Sigmoid colon (tissue), 7 donors: ENCODE data around the gene ITPR2. TPM values are rescaled to one million over a fixed set of nuclear protein-coding genes. Genes with fewer than 3 reads are reported as not detected.

Source experiments
- DNase-seq: peaks from one replicate; pipeline ENCODE4 v3.0.0-alpha.2; 2019
- H3K27ac ChIP-seq, 4 donors: fragments of 200-600 bp; sonication (generic); one replicate each; pipeline ENCODE4 v1.5.1; 2016 to 2019; ENCODE audit warnings: mild to moderate bottlenecking in 1 of 4
- H3K27me3 ChIP-seq, 3 donors: fragments of 200-600 bp; sonication (generic); one replicate each; pipeline ENCODE4 v1.5.1; 2019; ENCODE audit warnings: mild to moderate bottlenecking in 1 of 3
- H3K36me3 ChIP-seq, 4 donors: fragments of 200-600 bp; sonication (generic); one replicate each; pipeline ENCODE4 v1.5.1; 2016 to 2019
- H3K4me1 ChIP-seq, 4 donors: fragments of 200-600 bp; sonication (generic); one replicate each; pipeline ENCODE4 v1.5.1; 2017 to 2019
- H3K4me3 ChIP-seq, 4 donors: fragments of 200-600 bp; sonication (generic); one replicate each; pipeline ENCODE4 v1.5.1; 2017 to 2019; ENCODE audit warnings: mild to moderate bottlenecking in 2 of 4, moderate library complexity in 1 of 4
- H3K9me3 ChIP-seq, 4 donors: fragments of 200-600 bp in 3 of 4; sonication (generic) in 3 of 4; one replicate each; pipeline versions ENCODE4 v1.5.1 to v1.6.1; 2013 to 2019
- EP300 ChIP-seq, 4 donors: sonication (generic); formaldehyde crosslinking; IDR thresholded peaks; one replicate each; pipeline ENCODE4 v1.6.1; 2017; ENCODE audit warnings: antibody characterized with exemption in 4 of 4
- POLR2A ChIP-seq, 2 donors: fragments of 450-650 bp; IDR thresholded peaks; one replicate each; pipeline ENCODE4 v1.6.1; 2016; ENCODE audit warnings: antibody characterized with exemption in 2 of 2, mild to moderate bottlenecking in 2 of 2, moderate library complexity in 2 of 2
- POLR2AphosphoS5 ChIP-seq, 4 donors: sonication (generic); formaldehyde crosslinking; IDR thresholded peaks; one replicate each; pipeline ENCODE4 v1.6.1; 2017; ENCODE audit warnings: antibody characterized with exemption in 4 of 4
- WGBS, 2 donors: extraction: QIAGEN DNeasy Blood & Tissue Kit; methylation state at CpG; one replicate each; pipeline ENCODE4 v1.1.7; 2013; 5-methylcytosine and 5-hydroxymethylcytosine counted together
- intact Hi-C: fragments of 100-400 bp; cut with DNase I; formaldehyde crosslinking; loops from one replicate; pipeline ENCODE4 v1.15.1; 2023
- polyA plus RNA-seq, 3 donors: library from polyadenylated mRNA; stranded (reverse); fragments of 200-250 nt; gene quantifications; one replicate each; pipeline ENCODE4 v1.2.3, GENCODE V29; 2013
- total RNA-seq, 4 donors: library from RNA; depleted of rRNA; stranded (reverse); fragments of >200 nt; gene quantifications; one replicate each; pipeline ENCODE4 v1.1.0, GENCODE V29; 2016
- TF ChIP-seq, protein P1 (sequence below), 4 experiments: fragments of 450-650 bp in 3 of 4; fragments of 200-600 bp in 1 of 4; IDR thresholded peaks; one replicate each; pipeline ENCODE4 v1.5.1; 2016 to 2019; ENCODE audit warnings: antibody characterized with exemption in 4 of 4, mild to moderate bottlenecking in 3 of 4, moderate library complexity in 2 of 4
- donor health status: healthy with polysubstance abuse.
- donor health status: Bipolar disorder and iron deficiency.
- donor health status: healthy.

The ITPR2 gene
- total and polyA plus RNA-seq, 7 donors: 1.4 to 78.1 (median 58.9) TPM

DNA sequence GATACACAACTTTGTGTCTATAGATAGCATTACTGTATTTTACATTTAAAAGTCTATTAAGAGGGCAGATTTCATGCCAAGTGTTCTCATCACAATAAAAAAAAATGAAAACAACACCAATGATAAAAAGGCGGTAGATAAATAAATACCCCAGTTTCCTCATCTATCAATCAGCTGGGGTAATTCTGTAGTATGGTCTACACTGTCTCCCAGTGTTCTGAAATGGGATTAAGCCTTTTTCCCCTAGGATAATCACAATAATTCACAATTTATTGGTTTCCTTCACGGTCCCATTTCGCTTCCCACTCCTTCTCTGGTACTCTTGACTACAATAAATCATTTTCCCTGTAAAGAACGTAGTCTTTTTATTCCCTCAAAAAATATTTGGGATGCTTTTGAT, 523.4 kb downstream of the ITPR2 start:
- Histone ChIP-seq H3K27me3 (no peaks in the 10 kb centered on the region), H3K36me3 (no peaks in the 10 kb centered on the region), H3K27ac (no peak overlapping the region), H3K9me3 (no peaks in the 10 kb centered on the region), H3K4me1 (no peaks in the 10 kb centered on the region), H3K4me3 (no peak overlapping the region)
- no peak for DNase-seq
- TF ChIP-seq EP300 (IDR thresholded peaks at IDR 0.05) (no peak), POLR2AphosphoS5 (IDR thresholded peaks at IDR 0.05) (no peak), POLR2A (IDR thresholded peaks at IDR 0.05) (no peak)
- TF ChIP-seq, protein P1, sequence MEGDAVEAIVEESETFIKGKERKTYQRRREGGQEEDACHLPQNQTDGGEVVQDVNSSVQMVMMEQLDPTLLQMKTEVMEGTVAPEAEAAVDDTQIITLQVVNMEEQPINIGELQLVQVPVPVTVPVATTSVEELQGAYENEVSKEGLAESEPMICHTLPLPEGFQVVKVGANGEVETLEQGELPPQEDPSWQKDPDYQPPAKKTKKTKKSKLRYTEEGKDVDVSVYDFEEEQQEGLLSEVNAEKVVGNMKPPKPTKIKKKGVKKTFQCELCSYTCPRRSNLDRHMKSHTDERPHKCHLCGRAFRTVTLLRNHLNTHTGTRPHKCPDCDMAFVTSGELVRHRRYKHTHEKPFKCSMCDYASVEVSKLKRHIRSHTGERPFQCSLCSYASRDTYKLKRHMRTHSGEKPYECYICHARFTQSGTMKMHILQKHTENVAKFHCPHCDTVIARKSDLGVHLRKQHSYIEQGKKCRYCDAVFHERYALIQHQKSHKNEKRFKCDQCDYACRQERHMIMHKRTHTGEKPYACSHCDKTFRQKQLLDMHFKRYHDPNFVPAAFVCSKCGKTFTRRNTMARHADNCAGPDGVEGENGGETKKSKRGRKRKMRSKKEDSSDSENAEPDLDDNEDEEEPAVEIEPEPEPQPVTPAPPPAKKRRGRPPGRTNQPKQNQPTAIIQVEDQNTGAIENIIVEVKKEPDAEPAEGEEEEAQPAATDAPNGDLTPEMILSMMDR (IDR thresholded peaks at IDR 0.05): no peak
- WGBS, 2 donors: 31 to 58% methylated on average over 4 of the region's 4 CpGs
- intact Hi-C loops: no loop called here

DNA sequence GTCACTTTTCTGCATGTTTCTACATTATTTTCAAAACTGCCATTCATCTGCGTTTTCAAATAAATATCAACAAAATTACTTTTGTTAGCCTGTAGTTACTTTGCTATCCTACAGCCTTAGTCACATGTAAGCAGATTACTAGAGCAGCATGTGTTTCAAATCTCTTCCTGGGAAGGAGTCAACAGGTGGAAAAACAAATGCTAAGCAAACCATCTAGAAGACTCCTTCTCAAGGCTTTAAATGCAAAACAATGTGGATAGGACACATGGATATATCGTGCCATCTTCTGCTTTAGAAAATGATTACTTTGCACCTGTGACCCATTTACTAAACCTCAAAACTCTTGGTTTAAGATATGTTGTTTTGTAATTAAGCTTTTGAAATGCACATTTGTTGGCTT, 528.7 kb downstream of the ITPR2 start:
- DNase-seq: no peak
- 85 to 96% methylated on average over 2 of the region's 2 CpGs for WGBS, 2 donors
- no peaks in the 10 kb centered on the region for H3K9me3 ChIP-seq
- H3K36me3 ChIP-seq: no peaks in the 10 kb centered on the region
- no peak overlapping the region for H3K4me3 ChIP-seq
- H3K4me1 ChIP-seq: peaks cover 0 to 6% (median 1%) of the 10 kb centered on the region in 4 donors
- intact Hi-C loops: no loop called here
- H3K27me3 ChIP-seq: no peaks in the 10 kb centered on the region
- no peak for TF ChIP-seq EP300 (IDR thresholded peaks at IDR 0.05)
- no peak for TF ChIP-seq POLR2A (IDR thresholded peaks at IDR 0.05)
- no peak for TF ChIP-seq POLR2AphosphoS5 (IDR thresholded peaks at IDR 0.05)
- TF ChIP-seq, protein P1 (IDR thresholded peaks at IDR 0.05): no peak
- H3K27ac ChIP-seq: no peak overlapping the region

DNA sequence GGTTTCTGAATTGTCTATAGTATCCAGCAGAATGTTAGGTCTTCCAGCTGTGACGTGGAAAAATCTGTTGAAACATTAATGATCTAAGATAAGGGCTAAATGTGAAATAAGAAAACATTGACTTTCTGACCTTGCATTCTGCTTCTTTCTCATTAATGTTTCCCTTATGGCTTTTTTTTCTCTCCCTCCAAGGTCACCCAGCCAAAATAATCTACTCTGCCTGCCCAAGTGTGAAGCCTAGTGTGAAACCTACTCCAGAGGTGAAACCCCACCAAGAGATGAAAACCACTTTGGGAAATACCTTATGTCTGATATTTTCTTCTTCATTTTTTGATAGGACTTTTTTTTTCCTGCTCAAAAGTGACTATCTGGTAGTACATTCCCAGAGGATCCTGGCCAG, 529.6 kb downstream of the ITPR2 start:
- Histone ChIP-seq H3K4me3 (no peak overlapping the region), H3K27me3 (no peaks in the 10 kb centered on the region), H3K36me3 (no peaks in the 10 kb centered on the region), H3K27ac (no peak overlapping the region), H3K4me1 (peaks cover 0 to 12% (median 6%) of the 10 kb centered on the region in 4 donors), H3K9me3 (no peaks in the 10 kb centered on the region)
- TF ChIP-seq EP300 (IDR thresholded peaks at IDR 0.05) (no peak), POLR2AphosphoS5 (IDR thresholded peaks at IDR 0.05) (no peak), POLR2A (IDR thresholded peaks at IDR 0.05) (no peak)
- TF ChIP-seq, protein P1 (IDR thresholded peaks at IDR 0.05): no peak
- WGBS, 2 donors: 93 to 94% methylated on average over 1 of the region's 1 CpG
- intact Hi-C loops: no loop called here
- no peak for DNase-seq

DNA sequence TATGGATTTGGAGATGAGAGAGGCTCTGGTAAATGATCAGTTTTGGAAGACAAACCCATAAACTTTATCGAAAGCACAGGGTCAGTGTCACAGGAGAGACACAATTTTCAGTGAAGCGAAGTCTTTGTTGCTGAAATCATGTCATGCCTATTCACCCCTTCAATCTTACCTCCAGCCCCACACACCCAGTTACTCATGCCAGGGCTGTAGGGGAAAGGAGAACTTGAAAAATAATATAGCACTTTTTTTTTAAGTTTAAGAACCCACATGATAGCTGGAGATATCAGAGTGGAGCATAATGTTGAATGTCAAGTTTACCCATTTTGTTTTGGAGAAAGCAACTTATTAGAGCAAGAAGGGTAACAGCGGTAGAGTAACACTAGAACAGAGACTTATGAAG, 530.2 kb downstream of the ITPR2 start:
- TF ChIP-seq POLR2AphosphoS5 (IDR thresholded peaks at IDR 0.05): no peak
- no peak overlapping the region for H3K27ac ChIP-seq
- no peaks in the 10 kb centered on the region for H3K27me3 ChIP-seq
- no peaks in the 10 kb centered on the region for H3K9me3 ChIP-seq
- H3K36me3 ChIP-seq: no peaks in the 10 kb centered on the region
- intact Hi-C loops: no loop called here
- WGBS, 2 donors: 97 to 98% methylated on average over 3 of the region's 3 CpGs
- peaks cover 0 to 14% (median 9%) of the 10 kb centered on the region in 4 donors for H3K4me1 ChIP-seq
- DNase-seq: no peak
- H3K4me3 ChIP-seq: no peak overlapping the region

DNA sequence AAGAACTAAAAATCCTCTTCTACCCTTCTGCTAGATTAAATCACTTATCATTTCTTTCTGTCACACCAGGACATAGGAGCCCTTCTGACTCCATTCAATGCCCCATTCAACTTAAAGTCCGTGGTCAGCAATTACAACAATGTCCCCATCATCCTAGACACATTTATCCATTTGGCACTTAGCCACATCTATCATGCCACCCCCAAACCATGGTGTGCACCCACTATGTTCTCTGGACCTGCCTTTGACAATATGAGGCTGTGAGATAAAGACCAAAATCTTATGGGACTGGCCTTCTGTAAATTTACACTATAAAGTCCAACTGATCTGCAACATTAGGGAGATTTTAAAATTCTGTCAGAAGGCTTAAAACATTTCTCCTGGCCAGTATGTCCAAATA, 533.2 kb downstream of the ITPR2 start:
- TF ChIP-seq POLR2AphosphoS5 (IDR thresholded peaks at IDR 0.05): no peak
- TF ChIP-seq, protein P1 (IDR thresholded peaks at IDR 0.05): no peak
- TF ChIP-seq POLR2A (IDR thresholded peaks at IDR 0.05): no peak
- no peak for TF ChIP-seq EP300 (IDR thresholded peaks at IDR 0.05)
- H3K27ac ChIP-seq: peak overlapping the region; percentile 57 to 84 (median 70)

More for the DNA sequence above, 533.2 kb downstream of the ITPR2 start:
- Histone ChIP-seq H3K9me3 (no peaks in the 10 kb centered on the region), H3K36me3 (no peaks in the 10 kb centered on the region), H3K4me3 (no peak overlapping the region), H3K27me3 (no peaks in the 10 kb centered on the region), H3K4me1 (peaks cover 0 to 14% (median 9%) of the 10 kb centered on the region in 4 donors)
- WGBS, 2 donors: 87 to 93% methylated on average over 1 of the region's 1 CpG
- DNase-seq: no peak
- intact Hi-C loops: no loop called here
